Bronchial epithelial cell (primary cell): Measurements from ENCODE around the gene COMTD1. TPM values are rescaled to one million over a fixed set of nuclear protein-coding genes. Genes with fewer than 3 reads are reported as not detected.

Experiments used
- DNase-seq: peaks from one replicate; pipeline ENCODE4 v3.0.0-alpha.2; 2010; ENCODE audit warnings: low read depth
- FAIRE-seq: peaks from 2 replicates; lab custom pipeline; 2011; peaks lifted over from hg19 to GRCh38; lab: Jason Lieb, UNC
- H3K27me3 ChIP-seq: 2 replicates; pipeline ENCODE4 v1.5.1; 2011; ENCODE audit warnings: low read length; ENCODE audit not compliant: control insufficient read depth, insufficient read depth
- H3K36me3 ChIP-seq: 2 replicates; pipeline ENCODE4 v1.5.1; 2011; ENCODE audit warnings: low read length; ENCODE audit not compliant: control insufficient read depth, insufficient read depth
- H3K4me3 ChIP-seq: 2 replicates; pipeline ENCODE4 v1.5.1; 2011; ENCODE audit warnings: mild to moderate bottlenecking, low read depth, low read length, control low read depth
- total RNA-seq: library from RNA; depleted of rRNA; stranded (reverse); fragments of >200 nt; gene quantifications from 2 replicates; pipeline ENCODE4 v1.2.1, GENCODE V29; 2014
- TF ChIP-seq, protein P1 (sequence below): IDR thresholded peaks from 2 replicates; pipeline ENCODE4 v1.5.1; 2011; ENCODE audit warnings: mild to moderate bottlenecking, moderate library complexity, low read length, control low read depth, inconsistent platforms; ENCODE audit not compliant: insufficient read depth, severe bottlenecking

Gene COMTD1
- total RNA-seq, 1 donor from 2014 or later = 11.8 TPM

GRCh38 chr10:75236178-75236825 lies 545 bp upstream of the COMTD1 start:
- DNase-seq (no peak), FAIRE-seq (no peak)
- TF ChIP-seq, protein P1, sequence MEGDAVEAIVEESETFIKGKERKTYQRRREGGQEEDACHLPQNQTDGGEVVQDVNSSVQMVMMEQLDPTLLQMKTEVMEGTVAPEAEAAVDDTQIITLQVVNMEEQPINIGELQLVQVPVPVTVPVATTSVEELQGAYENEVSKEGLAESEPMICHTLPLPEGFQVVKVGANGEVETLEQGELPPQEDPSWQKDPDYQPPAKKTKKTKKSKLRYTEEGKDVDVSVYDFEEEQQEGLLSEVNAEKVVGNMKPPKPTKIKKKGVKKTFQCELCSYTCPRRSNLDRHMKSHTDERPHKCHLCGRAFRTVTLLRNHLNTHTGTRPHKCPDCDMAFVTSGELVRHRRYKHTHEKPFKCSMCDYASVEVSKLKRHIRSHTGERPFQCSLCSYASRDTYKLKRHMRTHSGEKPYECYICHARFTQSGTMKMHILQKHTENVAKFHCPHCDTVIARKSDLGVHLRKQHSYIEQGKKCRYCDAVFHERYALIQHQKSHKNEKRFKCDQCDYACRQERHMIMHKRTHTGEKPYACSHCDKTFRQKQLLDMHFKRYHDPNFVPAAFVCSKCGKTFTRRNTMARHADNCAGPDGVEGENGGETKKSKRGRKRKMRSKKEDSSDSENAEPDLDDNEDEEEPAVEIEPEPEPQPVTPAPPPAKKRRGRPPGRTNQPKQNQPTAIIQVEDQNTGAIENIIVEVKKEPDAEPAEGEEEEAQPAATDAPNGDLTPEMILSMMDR = no peak
- H3K36me3 ChIP-seq = peaks cover 7% of the 10 kb centered on the region
- H3K27me3 ChIP-seq = no peaks in the 10 kb centered on the region
- no peak overlapping the region for H3K4me3 ChIP-seq

DNA sequence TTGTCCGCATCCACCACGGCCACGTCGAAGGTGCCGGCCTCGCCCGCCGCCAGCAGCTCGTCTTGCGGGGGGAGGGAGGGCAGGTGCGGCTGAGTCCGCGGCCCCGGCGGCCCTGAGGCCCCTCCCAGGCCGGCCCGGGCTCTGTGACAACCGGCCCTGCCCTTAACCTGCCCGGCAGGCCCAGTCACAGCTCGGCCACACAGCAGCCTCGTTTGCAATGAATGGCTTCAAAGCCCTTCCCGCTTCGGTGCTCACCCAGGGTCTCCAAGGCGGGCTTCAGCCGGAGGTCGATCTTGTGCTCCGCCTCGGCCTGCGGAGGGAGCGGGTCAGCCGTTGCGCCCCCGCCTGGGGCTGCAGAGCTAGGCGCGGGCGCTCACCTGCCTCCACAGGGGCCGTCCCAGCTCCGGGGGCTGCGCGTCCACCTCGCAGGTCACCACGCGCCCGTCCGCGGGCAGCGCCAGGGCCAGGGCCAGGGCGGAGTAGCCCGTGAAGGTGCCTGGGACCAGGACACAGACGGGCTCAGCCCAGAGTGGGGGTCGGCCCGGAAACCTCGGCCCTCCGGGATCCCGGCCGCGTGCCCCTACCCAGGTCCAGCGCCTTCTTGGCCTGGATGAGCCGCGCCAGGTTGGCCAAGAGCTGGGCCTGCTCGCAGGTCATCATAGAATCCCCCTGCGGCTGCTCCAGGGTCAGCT lies 928 bp downstream of the COMTD1 start:
- TF ChIP-seq, protein P1 = peak; percentile 17
- no peak for DNase-seq
- Histone ChIP-seq H3K36me3 (peaks cover 10% of the 10 kb centered on the region), H3K4me3 (peak overlapping the region; percentile 47), H3K27me3 (no peaks in the 10 kb centered on the region)
- FAIRE-seq = no peak

DNA sequence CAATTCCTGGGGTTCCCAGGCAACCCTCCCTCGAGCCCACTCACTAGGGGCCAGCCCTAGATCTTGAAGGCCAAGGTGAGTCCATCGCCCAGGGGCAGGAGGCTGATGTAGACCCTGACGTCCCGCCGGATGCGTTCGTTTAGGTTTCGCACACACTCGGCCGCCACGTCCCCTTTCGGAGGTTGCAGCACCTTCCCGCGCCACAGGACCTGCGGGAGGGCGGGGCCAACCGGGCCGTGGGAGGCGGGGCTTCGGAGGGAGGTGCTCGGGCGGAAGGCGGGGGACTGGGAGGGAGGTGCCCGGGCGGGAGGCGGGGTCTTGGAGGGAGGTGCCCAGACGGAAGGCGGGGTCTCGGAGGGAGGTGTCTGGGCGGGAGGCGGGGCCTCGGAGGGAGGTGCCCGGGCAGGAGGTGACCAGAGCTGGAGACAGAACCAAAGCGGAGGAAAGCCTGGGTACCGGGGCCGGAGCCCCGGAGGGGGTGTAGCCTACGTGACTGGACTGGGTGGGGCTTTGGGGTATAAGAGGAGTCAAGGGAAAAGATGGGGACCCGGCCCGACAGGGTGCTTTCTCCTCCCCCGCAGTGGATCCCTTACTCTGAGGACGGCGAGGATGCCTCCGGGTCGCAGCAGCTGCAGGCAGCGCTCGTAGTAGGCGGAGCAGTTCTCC lies 1.6 kb downstream of the COMTD1 start:
- peaks cover 10% of the 10 kb centered on the region for H3K36me3 ChIP-seq
- DNase-seq (peak; percentile 80), FAIRE-seq (no peak)
- H3K27me3 ChIP-seq = no peaks in the 10 kb centered on the region
- H3K4me3 ChIP-seq = peak overlapping the region; percentile 47
- TF ChIP-seq, protein P1 = no peak

DNA sequence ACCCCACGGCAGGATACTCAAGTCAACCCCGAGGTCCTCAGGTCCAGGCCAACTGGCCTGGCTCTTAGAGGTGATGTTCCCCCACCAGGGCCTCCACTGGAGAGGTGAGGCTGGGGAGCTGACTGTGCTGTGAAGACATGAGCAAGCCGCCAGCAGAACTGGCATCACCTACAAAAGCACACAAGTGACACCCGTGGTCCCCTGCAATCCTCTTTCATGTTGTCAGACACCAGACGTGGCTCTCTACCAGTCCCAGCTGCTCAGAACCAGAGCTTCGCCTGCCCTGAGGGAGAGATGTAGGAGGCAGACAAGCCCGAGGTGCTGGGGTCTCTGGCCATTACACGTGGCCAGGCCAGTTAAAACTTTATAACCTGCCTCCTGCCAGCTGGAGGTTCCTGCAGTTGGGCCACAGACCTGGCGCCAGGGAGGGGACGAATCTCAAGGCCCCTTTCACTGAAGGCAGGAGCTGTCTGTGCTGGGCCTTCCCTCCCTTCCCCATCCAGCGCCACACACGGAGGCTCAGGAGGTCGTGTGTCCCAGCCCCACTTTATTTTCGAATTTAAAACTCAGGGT lies 2.2 kb downstream of the COMTD1 start:
- Histone ChIP-seq H3K4me3 (peak overlapping the region; percentile 29), H3K27me3 (no peaks in the 10 kb centered on the region), H3K36me3 (peaks cover 10% of the 10 kb centered on the region)
- TF ChIP-seq, protein P1 = no peak
- FAIRE-seq (no peak), DNase-seq (no peak)

GRCh38 chr10:75231672-75232581 lies 3.8 kb downstream of the COMTD1 start:
- Histone ChIP-seq H3K27me3 (no peaks in the 10 kb centered on the region), H3K4me3 (no peak overlapping the region), H3K36me3 (peaks cover 12% of the 10 kb centered on the region)
- DNase-seq (no peak), FAIRE-seq (no peak)
- TF ChIP-seq, protein P1 = no peak
